HL-60/S4 treated with phorbol 12-myristate 13-acetate at 8.2 ng/mL for 4 days and 3 days (cell line): ENCODE measurements around the gene NGRN.
"Not testable (repeated sequence)": the region's sequence is repeated elsewhere in the genome, so short reads cannot be mapped to it uniquely, and the experiment has no call there.

Experiments used
- in situ Hi-C: fragments of 300-500 bp; cut with MboI; formaldehyde crosslinking; loops from 2 replicates; pipeline ENCODE4 v1.15.0; 2022; ENCODE audit warnings: low sequenced_read_pairs

The NGRN gene

DNA sequence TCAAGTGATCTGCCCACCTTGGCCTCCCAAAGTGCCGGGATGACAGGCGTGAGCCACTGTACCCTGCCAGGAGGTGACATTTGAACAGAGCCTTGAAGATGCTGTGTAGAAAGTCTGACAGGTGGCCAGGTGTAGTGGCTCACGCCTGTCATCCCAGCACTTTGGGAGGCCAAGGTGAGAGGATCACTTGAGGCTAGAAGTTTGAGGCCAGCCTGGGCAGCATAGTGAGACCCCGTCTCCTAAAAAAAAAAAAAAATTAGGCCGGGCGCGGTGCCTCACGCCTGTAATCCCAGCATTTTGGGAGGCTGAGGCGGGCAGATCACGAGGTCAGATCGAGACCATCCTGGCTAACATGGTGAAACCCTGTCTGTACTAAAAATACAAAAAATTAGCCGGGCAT lies 13.0 kb downstream of the NGRN start:
- in situ Hi-C loops = not testable (repeated sequence)

DNA sequence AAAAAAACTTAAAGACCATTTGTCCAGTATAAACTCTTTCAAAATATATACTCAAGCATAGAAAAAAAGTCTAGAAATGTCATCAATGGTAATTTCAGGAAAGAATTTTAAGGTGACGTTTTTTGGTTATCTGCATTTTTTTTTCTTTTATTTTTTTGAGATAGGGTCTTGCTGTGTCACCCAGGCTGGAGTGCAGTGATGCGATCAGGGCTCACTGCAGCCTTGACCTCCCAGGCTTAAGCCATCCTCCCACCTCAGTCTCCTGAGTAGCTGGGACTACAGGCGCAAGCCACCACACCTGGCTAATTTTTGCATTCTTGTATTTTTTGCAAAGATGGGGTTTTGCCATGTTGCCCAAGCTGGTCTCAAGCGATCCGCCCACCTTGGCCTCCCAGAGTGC lies 15.3 kb downstream of the NGRN start:
- in situ Hi-C loops = not testable (repeated sequence)

- in situ Hi-C loops = not testable (repeated sequence)
These were observed 16.2 kb downstream of the NGRN start for GRCh38 chr15:90281637-90282036.

DNA sequence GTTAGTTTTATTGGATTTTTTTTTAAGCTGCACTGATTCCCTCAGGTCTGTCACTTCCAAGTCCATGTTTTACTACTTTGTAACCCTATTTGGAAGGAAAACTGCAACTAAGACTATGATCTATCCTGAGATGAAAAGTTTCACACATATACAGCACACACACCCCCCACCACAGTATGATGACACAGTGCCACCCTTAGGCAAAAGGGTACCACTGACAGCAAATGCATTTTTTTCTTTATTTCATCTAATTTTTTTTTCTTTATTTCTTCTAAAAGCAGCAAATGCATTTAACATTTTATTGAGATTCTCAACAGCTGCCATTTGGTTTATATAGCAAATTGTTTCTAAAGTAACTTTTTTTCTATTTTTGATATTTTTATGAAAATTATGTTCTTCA lies 21.2 kb downstream of the NGRN start:
- in situ Hi-C loops = no loop called here

- in situ Hi-C loops = no loop called here
These were observed 21.6 kb downstream of the NGRN start for GRCh38 chr15:90287101-90287500.

- in situ Hi-C loops = no loop called here
These were observed 22.5 kb downstream of the NGRN start for GRCh38 chr15:90287946-90288345.

GRCh38 chr15:90291679-90292356 lies 26.3 kb downstream of the NGRN start:
- in situ Hi-C loops = no loop called here

- in situ Hi-C loops = not testable (repeated sequence)
These were observed 27.8 kb downstream of the NGRN start for GRCh38 chr15:90293040-90293810.

- in situ Hi-C loops = no loop called here
These were observed 28.7 kb downstream of the NGRN start for GRCh38 chr15:90294159-90294558.

DNA sequence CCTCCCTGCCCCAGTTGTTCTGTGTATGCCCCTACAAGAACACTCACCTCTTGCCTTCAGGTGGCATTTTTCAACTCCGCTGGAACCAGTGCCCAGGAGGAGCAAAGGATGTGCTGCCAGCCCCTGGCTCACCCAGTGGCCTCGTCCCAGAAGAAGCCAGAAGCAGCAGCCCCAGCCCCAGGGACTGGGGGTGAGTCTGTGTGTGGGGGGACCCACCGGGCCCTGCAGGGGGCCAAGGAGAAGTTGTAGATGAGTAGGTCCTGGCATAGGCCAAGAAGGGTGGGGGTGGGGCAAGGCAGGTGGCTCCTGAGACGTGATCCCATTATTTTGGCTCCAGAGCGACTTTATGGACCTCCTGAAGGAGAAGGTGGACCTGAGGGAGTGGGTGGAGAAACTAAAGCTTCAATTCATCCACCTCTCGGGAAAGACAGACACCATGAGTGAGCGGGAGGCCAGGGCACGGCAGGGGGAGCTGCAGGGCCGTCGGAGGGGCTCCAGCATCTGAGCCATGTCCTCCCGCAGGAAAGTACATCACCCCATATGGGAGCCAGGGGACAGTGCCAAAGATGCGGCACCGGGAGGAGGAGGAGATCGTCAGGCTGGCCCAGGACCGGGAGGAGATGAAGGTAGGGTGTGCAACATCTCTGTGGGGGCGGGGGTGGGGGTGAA lies 29.3 kb downstream of the NGRN start:
- in situ Hi-C loops = no loop called here

- in situ Hi-C loops = no loop called here
These were observed 29.8 kb downstream of the NGRN start for GRCh38 chr15:90295270-90295648.

GRCh38 chr15:90296316-90296884 lies 30.9 kb downstream of the NGRN start:
- in situ Hi-C loops = not testable (repeated sequence)

GRCh38 chr15:90297021-90297420 lies 31.5 kb downstream of the NGRN start:
- in situ Hi-C loops = no loop called here

DNA sequence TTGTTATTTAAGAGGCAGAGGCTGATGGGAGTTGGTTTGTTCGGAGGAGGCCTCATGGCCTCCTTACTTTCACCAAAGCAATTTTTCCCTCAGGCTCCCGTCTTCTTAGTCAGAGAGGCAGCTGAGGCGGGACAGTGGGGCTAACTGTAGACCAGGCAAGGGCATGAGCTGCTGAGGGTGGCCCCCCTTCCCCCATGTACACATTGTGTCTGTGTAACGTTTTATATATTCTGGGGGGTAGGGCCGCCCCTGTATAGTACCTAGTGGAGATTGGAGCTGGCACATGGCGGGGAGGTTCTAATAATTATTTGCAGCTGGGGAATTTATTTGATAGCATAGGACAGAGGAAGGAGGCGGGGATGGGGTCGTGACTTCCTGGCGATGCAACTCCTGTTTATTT lies 35.1 kb downstream of the NGRN start:
- in situ Hi-C loops = no loop called here

GRCh38 chr15:90300988-90301706 lies 35.7 kb downstream of the NGRN start:
- in situ Hi-C loops = no loop called here

- in situ Hi-C loops = no loop called here
These were observed 36.3 kb downstream of the NGRN start for GRCh38 chr15:90301707-90302300.

GRCh38 chr15:90305355-90305754 lies 39.9 kb downstream of the NGRN start:
- in situ Hi-C loops = not testable (repeated sequence)

DNA sequence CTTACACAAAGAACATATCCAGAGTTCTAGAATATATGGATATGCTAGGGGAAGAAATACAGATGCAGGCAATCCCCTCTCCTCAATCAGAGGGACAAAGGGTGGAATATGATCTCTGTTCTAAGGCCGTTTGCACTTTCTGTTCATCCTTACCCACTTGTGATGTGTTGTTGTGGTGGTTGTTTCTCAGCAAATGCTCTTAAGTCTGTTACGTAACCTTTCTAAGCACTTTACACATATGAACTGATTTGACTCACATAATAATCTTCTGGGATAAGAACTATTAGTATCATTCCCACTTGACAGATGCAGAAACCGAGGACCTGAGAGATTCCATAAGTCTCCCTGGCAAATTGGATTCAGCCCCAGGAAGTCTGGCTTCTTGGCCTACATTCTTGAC lies 40.5 kb downstream of the NGRN start:
- in situ Hi-C loops = no loop called here

- in situ Hi-C loops = no loop called here
These were observed 41.1 kb downstream of the NGRN start for GRCh38 chr15:90306560-90306959.

DNA sequence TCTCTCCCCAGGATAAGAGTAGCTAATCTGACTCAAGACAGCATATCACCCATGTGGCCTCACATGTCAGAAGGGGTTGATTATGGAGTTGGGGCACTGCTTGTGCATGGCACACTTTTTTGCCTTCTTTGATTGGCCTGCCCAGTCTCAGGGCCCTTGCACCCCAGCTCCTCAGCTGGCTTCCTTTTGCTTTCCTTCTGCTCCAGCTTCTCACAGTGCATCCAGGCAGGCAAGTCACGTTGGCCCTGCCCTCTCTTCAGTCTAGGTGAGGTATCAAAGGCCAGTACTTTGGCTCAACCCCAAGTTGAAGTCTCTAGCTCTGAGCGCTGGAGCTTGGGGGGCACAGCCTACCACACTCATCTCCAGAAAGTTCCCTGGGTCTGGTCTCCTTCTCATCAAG lies 42.2 kb downstream of the NGRN start:
- in situ Hi-C loops = no loop called here

- in situ Hi-C loops = no loop called here
These were observed 43.5 kb downstream of the NGRN start for GRCh38 chr15:90309020-90309419.
